ENCODE results near the gene MND1.

The MND1 gene

DNA sequence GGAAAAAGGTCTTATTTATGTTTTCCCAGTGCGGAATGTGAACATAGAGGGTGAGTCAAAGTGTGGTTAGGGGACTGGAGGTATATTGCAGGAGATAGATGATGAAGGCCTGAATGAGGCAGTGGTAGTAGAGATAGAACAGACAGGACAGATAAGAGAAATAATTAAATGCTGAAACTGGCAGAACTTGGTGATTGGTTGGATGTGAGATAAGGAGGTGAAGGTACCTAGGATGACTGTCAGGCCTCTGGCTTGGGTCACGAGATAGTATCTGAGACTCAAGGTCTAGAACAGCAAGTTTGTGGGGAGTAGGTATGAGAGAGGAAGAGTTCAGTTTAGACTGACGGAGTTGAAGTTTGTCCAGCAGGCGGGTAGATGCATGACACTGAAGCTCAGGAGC, 3.5 kb downstream of the MND1 start:
- Histone ChIP-seq H3K9ac (ENCODE audit: low read depth, low read length) (no peak overlapping the region), H3K4me1 (ENCODE audit: control insufficient read depth, insufficient read depth, low read length) (peaks cover 3% of the 10 kb centered on the region), H3K4me3 (ENCODE audit: low read length) (no peak overlapping the region), H3K36me3 (ENCODE audit: insufficient read depth, low read length) (no peaks in the 10 kb centered on the region), H3K9me3 (replicated peaks; ENCODE audit: low read length) (no peaks in the 10 kb centered on the region), H3K27me3 (ENCODE audit: control insufficient read depth, insufficient read depth, low read length) (no peaks in the 10 kb centered on the region), H3K4me2 (ENCODE audit: low read length) (no peak overlapping the region)

DNA sequence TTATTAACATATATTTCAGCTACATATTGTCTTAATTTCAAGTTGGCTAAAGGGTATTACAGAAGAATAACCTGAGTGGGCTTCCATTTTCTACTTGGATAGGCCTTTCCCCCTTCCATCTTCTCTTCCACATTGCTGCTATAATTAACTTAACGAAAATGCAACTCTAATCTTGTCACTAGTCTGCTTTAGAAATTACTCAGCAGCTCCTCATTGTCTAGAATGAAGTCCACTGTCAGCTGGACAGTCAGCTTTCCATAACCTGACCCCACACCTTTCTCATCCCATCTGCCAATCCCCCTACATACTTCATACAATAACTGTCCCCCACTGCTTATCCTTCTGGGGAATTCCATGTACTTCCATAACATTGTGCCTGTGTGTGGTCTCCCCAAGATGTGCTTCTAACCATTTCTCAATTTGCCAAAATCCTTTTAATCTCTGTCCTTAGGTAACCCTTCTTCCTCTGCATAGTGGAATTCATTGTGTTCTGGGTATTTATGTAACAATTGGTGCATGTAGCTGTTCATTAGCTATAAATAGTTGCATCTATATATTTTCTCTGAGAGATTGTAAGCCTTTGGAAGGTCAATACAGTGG, 4.8 kb downstream of the MND1 start:
- Histone ChIP-seq H3K9ac (ENCODE audit: low read depth, low read length) (no peak overlapping the region), H3K9me3 (replicated peaks; ENCODE audit: low read length) (no peaks in the 10 kb centered on the region), H3K4me2 (ENCODE audit: low read length) (no peak overlapping the region), H3K4me3 (ENCODE audit: low read length) (no peak overlapping the region), H3K4me1 (ENCODE audit: control insufficient read depth, insufficient read depth, low read length) (no peaks in the 10 kb centered on the region), H3K27me3 (ENCODE audit: control insufficient read depth, insufficient read depth, low read length) (no peaks in the 10 kb centered on the region), H3K36me3 (ENCODE audit: insufficient read depth, low read length) (no peaks in the 10 kb centered on the region)

DNA sequence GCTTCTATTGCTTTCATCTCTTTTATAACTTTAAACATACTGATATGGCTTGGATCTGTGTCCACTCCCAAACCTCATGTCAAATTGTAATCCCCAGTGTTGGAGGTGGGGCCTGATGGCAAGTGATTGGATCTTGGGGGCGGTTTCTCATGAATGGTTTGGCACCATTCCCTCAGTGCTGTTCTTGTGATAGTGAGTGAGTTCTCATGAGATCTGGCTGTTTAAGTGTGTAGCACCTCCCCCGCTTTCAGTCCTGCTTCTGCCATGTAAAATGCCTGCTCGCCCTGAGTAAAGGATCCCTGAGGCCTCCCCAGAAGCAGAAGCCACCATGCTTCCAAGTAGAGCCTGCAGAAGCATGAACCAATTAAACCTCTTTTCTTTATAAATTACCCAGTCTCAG, 17.7 kb downstream of the MND1 start:
- Histone ChIP-seq H3K9ac (ENCODE audit: low read depth, low read length) (no peak overlapping the region), H3K4me3 (ENCODE audit: low read length) (no peak overlapping the region), H3K27me3 (ENCODE audit: control insufficient read depth, insufficient read depth, low read length) (no peaks in the 10 kb centered on the region), H3K4me2 (ENCODE audit: low read length) (no peak overlapping the region), H3K36me3 (ENCODE audit: insufficient read depth, low read length) (no peaks in the 10 kb centered on the region), H3K9me3 (replicated peaks; ENCODE audit: low read length) (no peaks in the 10 kb centered on the region), H3K4me1 (ENCODE audit: control insufficient read depth, insufficient read depth, low read length) (no peaks in the 10 kb centered on the region)

DNA sequence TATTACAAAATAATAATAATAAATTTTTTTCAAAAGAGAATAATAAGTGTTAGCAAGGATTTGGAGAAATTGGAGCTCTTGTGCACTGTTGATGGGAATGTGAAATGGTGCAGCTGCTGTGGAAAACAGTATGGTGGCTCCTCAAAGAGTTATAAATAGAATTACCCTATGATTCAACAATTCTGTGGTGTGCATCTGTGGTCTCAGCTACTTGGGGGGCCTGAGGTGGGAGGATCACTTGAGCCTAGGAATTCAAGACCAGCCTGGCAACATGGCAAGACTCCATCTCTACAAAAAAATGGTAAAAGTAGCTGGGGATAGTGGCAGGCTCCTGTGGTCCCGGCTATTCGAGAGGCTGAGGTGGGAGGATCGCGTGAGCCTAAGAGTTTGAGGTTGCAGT, 19.6 kb downstream of the MND1 start:
- Histone ChIP-seq H3K4me1 (ENCODE audit: control insufficient read depth, insufficient read depth, low read length) (no peaks in the 10 kb centered on the region), H3K27me3 (ENCODE audit: control insufficient read depth, insufficient read depth, low read length) (no peaks in the 10 kb centered on the region), H3K4me3 (ENCODE audit: low read length) (no peak overlapping the region), H3K4me2 (ENCODE audit: low read length) (no peak overlapping the region), H3K9me3 (replicated peaks; ENCODE audit: low read length) (no peaks in the 10 kb centered on the region), H3K9ac (ENCODE audit: low read depth, low read length) (no peak overlapping the region), H3K36me3 (ENCODE audit: insufficient read depth, low read length) (no peaks in the 10 kb centered on the region)

DNA sequence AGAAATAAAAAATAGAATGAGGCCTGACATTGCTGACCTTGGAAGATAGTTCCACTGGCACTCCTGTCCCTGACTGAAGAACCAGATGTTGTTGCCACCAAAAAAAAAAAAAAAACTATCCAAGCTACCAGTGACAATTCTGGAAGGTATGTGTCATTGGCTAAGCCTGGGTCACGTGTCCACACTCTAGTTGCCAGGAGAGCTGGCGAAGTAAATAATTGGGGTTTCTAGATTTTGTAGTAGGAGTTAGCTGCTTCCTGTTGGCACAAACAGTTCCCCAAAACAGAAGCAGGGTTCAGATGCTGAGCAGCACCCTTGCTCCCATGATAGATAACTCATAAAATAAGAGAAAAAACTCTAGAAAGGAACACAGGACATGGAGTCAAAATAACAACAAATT, 20.5 kb downstream of the MND1 start:
- Histone ChIP-seq H3K9ac (ENCODE audit: low read depth, low read length) (no peak overlapping the region), H3K4me3 (ENCODE audit: low read length) (no peak overlapping the region), H3K4me1 (ENCODE audit: control insufficient read depth, insufficient read depth, low read length) (no peaks in the 10 kb centered on the region), H3K36me3 (ENCODE audit: insufficient read depth, low read length) (no peaks in the 10 kb centered on the region), H3K9me3 (replicated peaks; ENCODE audit: low read length) (no peaks in the 10 kb centered on the region), H3K4me2 (ENCODE audit: low read length) (no peak overlapping the region), H3K27me3 (ENCODE audit: control insufficient read depth, insufficient read depth, low read length) (no peaks in the 10 kb centered on the region)

DNA sequence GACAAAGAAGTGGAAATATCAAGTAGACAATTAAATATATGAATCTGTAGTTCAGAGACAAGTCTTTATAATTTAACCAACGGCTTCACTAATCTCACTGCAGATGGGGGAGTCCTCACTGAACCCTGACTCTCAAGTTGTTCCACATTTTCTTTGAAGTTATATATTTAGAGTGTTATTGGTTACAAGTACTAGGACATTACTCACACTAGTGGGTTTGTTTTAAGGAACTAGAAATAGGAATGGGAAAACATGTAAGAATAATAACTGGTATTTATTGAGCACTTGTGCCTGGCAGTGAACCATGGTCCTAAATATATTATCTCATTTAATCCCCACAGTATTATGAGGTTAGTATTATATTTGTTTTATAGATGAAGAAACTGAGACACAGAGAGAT, 22.0 kb downstream of the MND1 start:
- Histone ChIP-seq H3K27me3 (ENCODE audit: control insufficient read depth, insufficient read depth, low read length) (no peaks in the 10 kb centered on the region), H3K4me2 (ENCODE audit: low read length) (no peak overlapping the region), H3K9ac (ENCODE audit: low read depth, low read length) (no peak overlapping the region), H3K4me3 (ENCODE audit: low read length) (no peak overlapping the region), H3K4me1 (ENCODE audit: control insufficient read depth, insufficient read depth, low read length) (no peaks in the 10 kb centered on the region), H3K9me3 (replicated peaks; ENCODE audit: low read length) (no peaks in the 10 kb centered on the region), H3K36me3 (ENCODE audit: insufficient read depth, low read length) (no peaks in the 10 kb centered on the region)

DNA sequence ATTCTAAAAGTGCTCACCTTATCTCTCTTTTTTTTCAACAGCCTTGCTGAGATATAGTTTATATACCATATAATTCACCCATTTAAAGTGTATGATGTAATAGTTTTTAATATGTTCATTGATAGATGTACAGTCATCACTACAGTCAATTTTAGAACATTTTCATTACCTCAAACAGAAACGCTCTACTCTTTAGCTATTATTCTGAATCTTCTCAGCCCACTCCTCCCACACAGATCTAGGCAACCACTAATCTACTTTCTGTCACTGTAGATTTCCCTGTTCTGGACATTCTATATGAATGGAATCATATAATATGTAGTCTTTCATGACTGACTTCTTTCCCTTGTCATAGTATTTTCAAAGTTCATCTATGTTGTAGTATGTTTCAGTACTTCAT, 22.6 kb downstream of the MND1 start:
- H3K9ac ChIP-seq (ENCODE audit: low read depth, low read length) = no peak overlapping the region
- no peak overlapping the region for H3K4me3 ChIP-seq (ENCODE audit: low read length)
- H3K36me3 ChIP-seq (ENCODE audit: insufficient read depth, low read length) = no peaks in the 10 kb centered on the region

DNA sequence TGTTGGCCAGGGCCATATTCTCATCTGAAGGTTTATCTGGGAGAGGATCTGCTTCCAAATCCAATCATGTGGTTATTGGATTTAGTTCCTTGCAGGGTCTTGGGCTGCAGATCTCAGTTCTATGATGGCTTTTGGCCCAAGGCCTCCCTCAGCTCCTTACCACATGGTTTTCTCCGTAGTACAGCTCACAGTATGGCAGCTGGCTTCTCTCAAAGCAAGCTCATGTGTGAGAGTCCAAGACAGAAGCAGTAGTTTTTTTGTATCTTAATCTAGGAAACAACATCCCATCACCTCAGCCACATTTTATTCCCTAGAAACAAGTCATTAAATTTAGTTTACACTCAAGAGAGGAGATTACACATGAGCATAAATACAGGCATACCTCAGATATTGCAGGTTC, 24.5 kb downstream of the MND1 start:
- Histone ChIP-seq H3K27me3 (ENCODE audit: control insufficient read depth, insufficient read depth, low read length) (no peaks in the 10 kb centered on the region), H3K9me3 (replicated peaks; ENCODE audit: low read length) (no peaks in the 10 kb centered on the region), H3K4me2 (ENCODE audit: low read length) (no peak overlapping the region), H3K9ac (ENCODE audit: low read depth, low read length) (no peak overlapping the region), H3K36me3 (ENCODE audit: insufficient read depth, low read length) (no peaks in the 10 kb centered on the region), H3K4me1 (ENCODE audit: control insufficient read depth, insufficient read depth, low read length) (no peaks in the 10 kb centered on the region), H3K4me3 (ENCODE audit: low read length) (no peak overlapping the region)

More for the DNA sequence above, 22.6 kb downstream of the MND1 start:
- Histone ChIP-seq H3K9me3 (replicated peaks; ENCODE audit: low read length) (no peaks in the 10 kb centered on the region), H3K4me1 (ENCODE audit: control insufficient read depth, insufficient read depth, low read length) (no peaks in the 10 kb centered on the region), H3K4me2 (ENCODE audit: low read length) (no peak overlapping the region), H3K27me3 (ENCODE audit: control insufficient read depth, insufficient read depth, low read length) (no peaks in the 10 kb centered on the region)

DNA sequence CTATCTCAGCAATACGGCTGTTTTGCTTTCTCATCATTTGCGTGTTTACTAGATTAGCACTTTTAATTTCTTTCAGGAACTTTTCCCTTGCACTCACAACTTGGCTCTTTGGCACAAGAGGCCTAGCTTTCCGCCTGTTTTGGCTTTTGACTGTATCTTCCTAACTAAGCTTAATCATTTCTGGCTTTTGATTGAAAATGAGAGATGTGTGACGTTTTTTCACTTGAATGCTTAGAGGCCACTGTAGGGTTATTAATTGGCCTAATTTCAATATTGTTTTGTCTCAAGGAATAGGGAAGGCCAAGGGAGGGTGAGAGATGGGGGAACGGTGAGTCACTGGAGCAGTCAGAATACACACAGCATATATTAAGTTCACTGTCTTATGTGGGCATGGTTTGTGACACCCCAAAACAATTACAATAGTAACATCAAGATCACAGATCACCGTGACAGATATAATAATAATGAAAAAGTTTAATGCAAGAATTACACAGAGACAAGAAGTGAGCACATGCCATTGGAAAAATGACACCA, 27.3 kb downstream of the MND1 start:
- Histone ChIP-seq H3K4me2 (ENCODE audit: low read length) (no peak overlapping the region), H3K9me3 (replicated peaks; ENCODE audit: low read length) (no peaks in the 10 kb centered on the region), H3K4me3 (ENCODE audit: low read length) (no peak overlapping the region), H3K4me1 (ENCODE audit: control insufficient read depth, insufficient read depth, low read length) (no peaks in the 10 kb centered on the region), H3K36me3 (ENCODE audit: insufficient read depth, low read length) (no peaks in the 10 kb centered on the region), H3K9ac (ENCODE audit: low read depth, low read length) (no peak overlapping the region), H3K27me3 (ENCODE audit: control insufficient read depth, insufficient read depth, low read length) (no peaks in the 10 kb centered on the region)

DNA sequence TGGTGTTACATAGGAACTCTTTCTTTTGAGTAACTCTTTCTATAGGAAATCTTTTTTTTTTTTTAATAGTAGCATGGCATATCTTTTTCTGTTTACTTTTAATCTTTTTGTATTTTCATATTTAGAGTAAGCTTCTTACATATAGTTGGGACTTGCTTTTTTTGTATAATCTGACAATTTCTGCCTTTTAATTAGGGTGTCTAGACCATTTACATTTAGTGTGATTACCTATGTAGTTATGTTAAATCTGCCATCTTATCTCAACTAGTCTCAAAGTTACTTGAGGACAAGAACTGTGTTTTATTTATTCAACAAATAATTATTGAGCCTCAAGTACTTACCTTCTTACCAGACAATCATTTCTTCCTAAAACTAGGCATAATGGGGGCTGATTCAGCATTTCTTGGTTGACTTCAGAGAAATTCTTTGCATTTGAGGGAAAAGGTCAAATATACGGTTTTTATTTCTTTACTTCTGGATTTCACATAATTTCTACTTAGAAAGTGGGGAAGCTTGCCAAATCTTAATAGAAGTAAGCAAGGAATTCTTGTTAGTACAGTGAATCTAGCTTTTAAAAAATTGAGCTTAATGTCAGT, 28.6 kb downstream of the MND1 start:
- Histone ChIP-seq H3K27me3 (ENCODE audit: control insufficient read depth, insufficient read depth, low read length) (no peaks in the 10 kb centered on the region), H3K9me3 (replicated peaks; ENCODE audit: low read length) (no peaks in the 10 kb centered on the region), H3K4me1 (ENCODE audit: control insufficient read depth, insufficient read depth, low read length) (no peaks in the 10 kb centered on the region), H3K36me3 (ENCODE audit: insufficient read depth, low read length) (no peaks in the 10 kb centered on the region), H3K4me2 (ENCODE audit: low read length) (no peak overlapping the region), H3K4me3 (ENCODE audit: low read length) (no peak overlapping the region), H3K9ac (ENCODE audit: low read depth, low read length) (no peak overlapping the region)

DNA sequence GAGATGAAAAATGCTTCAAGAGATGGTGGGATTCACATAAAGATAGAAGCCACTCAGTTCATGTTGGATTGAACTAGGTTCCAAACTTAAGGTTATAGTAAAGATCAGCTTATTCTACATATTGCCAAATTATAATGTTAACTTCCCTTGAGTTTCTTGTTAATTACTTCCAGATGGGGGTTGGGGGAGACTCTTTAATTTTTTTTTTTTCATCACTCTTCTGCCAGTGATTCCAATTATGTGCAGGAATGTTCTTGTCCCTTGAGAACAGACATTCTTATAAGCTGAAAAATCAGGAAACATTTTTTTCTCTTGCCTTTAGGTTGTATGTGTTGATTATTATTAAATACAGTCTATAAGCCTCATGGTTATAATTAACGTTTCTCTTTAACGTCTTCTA, 30.0 kb downstream of the MND1 start:
- Histone ChIP-seq H3K9ac (ENCODE audit: low read depth, low read length) (no peak overlapping the region), H3K36me3 (ENCODE audit: insufficient read depth, low read length) (no peaks in the 10 kb centered on the region), H3K9me3 (replicated peaks; ENCODE audit: low read length) (no peaks in the 10 kb centered on the region), H3K4me2 (ENCODE audit: low read length) (no peak overlapping the region), H3K4me3 (ENCODE audit: low read length) (no peak overlapping the region), H3K27me3 (ENCODE audit: control insufficient read depth, insufficient read depth, low read length) (no peaks in the 10 kb centered on the region), H3K4me1 (ENCODE audit: control insufficient read depth, insufficient read depth, low read length) (no peaks in the 10 kb centered on the region)

DNA sequence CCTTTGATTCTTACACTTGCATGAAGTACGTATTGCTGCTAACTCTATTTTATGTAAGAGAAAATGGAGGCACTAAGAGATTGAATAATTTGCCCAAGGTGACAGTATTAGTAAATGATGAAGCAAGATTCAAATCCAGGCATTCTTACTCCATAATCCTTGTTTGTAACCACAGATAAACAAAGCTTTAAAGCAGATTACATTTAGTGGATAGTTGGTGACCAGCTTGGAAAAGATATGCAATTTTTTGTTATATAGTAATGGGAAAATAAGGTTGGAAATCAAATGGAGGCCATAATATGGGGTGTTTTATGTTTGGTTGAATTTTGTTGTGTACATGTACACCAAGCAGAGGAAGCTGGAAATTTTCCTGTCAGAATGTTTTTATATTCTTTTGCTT, 30.8 kb downstream of the MND1 start:
- no peaks in the 10 kb centered on the region for H3K4me1 ChIP-seq (ENCODE audit: control insufficient read depth, insufficient read depth, low read length)
- H3K27me3 ChIP-seq (ENCODE audit: control insufficient read depth, insufficient read depth, low read length) = no peaks in the 10 kb centered on the region
- H3K36me3 ChIP-seq (ENCODE audit: insufficient read depth, low read length) = no peaks in the 10 kb centered on the region
- no peak overlapping the region for H3K4me3 ChIP-seq (ENCODE audit: low read length)
- H3K9me3 ChIP-seq (replicated peaks; ENCODE audit: low read length) = no peaks in the 10 kb centered on the region
- H3K9ac ChIP-seq (ENCODE audit: low read depth, low read length) = no peak overlapping the region
- H3K4me2 ChIP-seq (ENCODE audit: low read length) = no peak overlapping the region

All from skeletal muscle satellite cell (primary cell).